Activated naive CD4-positive, alpha-beta T cell treated with Interleukin-2 at 50 U/mL for 16 hours (primary cell): ENCODE data around the gene MINAR1.

Experiments
- DNase-seq: peaks from one replicate; pipeline ENCODE4 v3.0.0-alpha.2; 2020

Gene MINAR1

GRCh38 chr15:79433276-79433990, 1.3 kb downstream of the MINAR1 start:
- DNase-seq: no peak

- no peak for DNase-seq
These were observed 2.2 kb downstream of the MINAR1 start for GRCh38 chr15:79434361-79434760.

GRCh38 chr15:79436037-79436780, 4.1 kb downstream of the MINAR1 start:
- no peak for DNase-seq

- no peak for DNase-seq
These were observed 5.3 kb downstream of the MINAR1 start for GRCh38 chr15:79437275-79438000.

GRCh38 chr15:79439236-79439635, 7.1 kb downstream of the MINAR1 start:
- DNase-seq: no peak

- no peak for DNase-seq
These were observed 8.3 kb downstream of the MINAR1 start for GRCh38 chr15:79440355-79440908.

GRCh38 chr15:79442911-79443310, 10.8 kb downstream of the MINAR1 start:
- DNase-seq: no peak

- DNase-seq: no peak
These were observed 14.9 kb downstream of the MINAR1 start for GRCh38 chr15:79447060-79447459.

GRCh38 chr15:79450648-79451047, 18.5 kb downstream of the MINAR1 start:
- no peak for DNase-seq

- no peak for DNase-seq
These were observed 19.3 kb downstream of the MINAR1 start for GRCh38 chr15:79451361-79451999.

- DNase-seq: no peak
These were observed 20.3 kb downstream of the MINAR1 start for GRCh38 chr15:79452244-79453051.

GRCh38 chr15:79453446-79453845, 21.3 kb downstream of the MINAR1 start:
- DNase-seq: no peak

- no peak for DNase-seq
These were observed 21.9 kb downstream of the MINAR1 start for GRCh38 chr15:79454063-79454462.

GRCh38 chr15:79455361-79455760, 23.2 kb downstream of the MINAR1 start:
- no peak for DNase-seq

- no peak for DNase-seq
These were observed 23.8 kb downstream of the MINAR1 start for GRCh38 chr15:79455943-79456342.

GRCh38 chr15:79458491-79458890, 26.4 kb downstream of the MINAR1 start:
- no peak for DNase-seq

GRCh38 chr15:79459666-79460065, 27.5 kb downstream of the MINAR1 start:
- no peak for DNase-seq

GRCh38 chr15:79463043-79463780, 31.1 kb downstream of the MINAR1 start:
- DNase-seq: no peak

- no peak for DNase-seq
These were observed 31.7 kb downstream of the MINAR1 start for GRCh38 chr15:79463781-79464270.

- no peak for DNase-seq
These were observed 34.4 kb downstream of the MINAR1 start for GRCh38 chr15:79466488-79466887.
